OCI-LY3 (cell line): ENCODE results near the gene PIRT.

Experiments used
- H2AFZ ChIP-seq: fragments of 200-600, 300-600 bp; shearing (Covaris generic); 2 replicates; pipeline ENCODE4 v1.6.0; 2014; ENCODE audit warnings: antibody characterized with exemption, low read depth, low read length
- H3K27ac ChIP-seq: fragments of 200-600, 300-600 bp; sonication (generic); 2 replicates; pipeline ENCODE4 v1.5.1; 2014; ENCODE audit warnings: mild to moderate bottlenecking, low read length, moderate library complexity, mixed read lengths
- H3K27me3 ChIP-seq: fragments of 200-600, 300-600 bp; sonication (generic); 2 replicates; pipeline ENCODE4 v1.6.1; 2014; ENCODE audit warnings: low read depth, low read length, mixed read lengths
- H3K36me3 ChIP-seq: fragments of 200-600, 300-600 bp; sonication (generic); replicated peaks from 2 replicates; pipeline ENCODE3; 2014; ENCODE audit warnings: low read depth, low read length, mixed read lengths
- H3K4me1 ChIP-seq: fragments of 300-600, 200-600 bp; sonication (generic); 2 replicates; pipeline ENCODE4 v1.6.1; 2014; ENCODE audit warnings: low read length, mixed read lengths
- H3K4me2 ChIP-seq: fragments of 200-600, 300-600 bp; sonication (generic); 2 replicates; pipeline ENCODE4 v1.6.1; 2014; ENCODE audit warnings: low read length, mixed read lengths
- H3K4me3 ChIP-seq: fragments of 300-600, 200-600 bp; sonication (generic); 2 replicates; pipeline ENCODE4 v1.5.1; 2014; ENCODE audit warnings: antibody characterized with exemption, mild to moderate bottlenecking, low read length, moderate library complexity
- H3K79me2 ChIP-seq: fragments of 300-600, 200-600 bp; shearing (Covaris generic); 2 replicates; pipeline ENCODE4 v1.6.1; 2014; ENCODE audit warnings: mild to moderate bottlenecking, low read length, mixed read lengths
- H3K9ac ChIP-seq: fragments of 300-600, 200-600 bp; shearing (Covaris generic); 2 replicates; pipeline ENCODE4 v1.6.0; 2014; ENCODE audit warnings: mild to moderate bottlenecking, low read length, moderate library complexity
- H3K9me3 ChIP-seq: fragments of 200-600, 300-600 bp; shearing (Covaris generic); 2 replicates; pipeline ENCODE4 v1.6.1; 2014; ENCODE audit warnings: low read length, mixed read lengths; ENCODE audit not compliant: insufficient read depth
- H4K20me1 ChIP-seq: fragments of 200-600, 300-600 bp; sonication (generic); 2 replicates; pipeline ENCODE4 v1.6.1; 2016; ENCODE audit warnings: low read length, mixed read lengths; ENCODE audit not compliant: insufficient read depth
- EZH2phosphoT487 ChIP-seq: fragments of 200-600 bp; shearing (Covaris generic); IDR thresholded peaks from 2 replicates; pipeline ENCODE4 v1.6.1; 2018; ENCODE audit warnings: antibody characterized with exemption, mixed run types, low read depth
- TF ChIP-seq, protein P1 (sequence below): fragments of 200-600, 300-600 bp; sonication (generic); IDR thresholded peaks from 2 replicates; pipeline ENCODE4 v1.5.1; 2014; ENCODE audit warnings: antibody characterized with exemption, low read length, low read depth

Gene PIRT

DNA sequence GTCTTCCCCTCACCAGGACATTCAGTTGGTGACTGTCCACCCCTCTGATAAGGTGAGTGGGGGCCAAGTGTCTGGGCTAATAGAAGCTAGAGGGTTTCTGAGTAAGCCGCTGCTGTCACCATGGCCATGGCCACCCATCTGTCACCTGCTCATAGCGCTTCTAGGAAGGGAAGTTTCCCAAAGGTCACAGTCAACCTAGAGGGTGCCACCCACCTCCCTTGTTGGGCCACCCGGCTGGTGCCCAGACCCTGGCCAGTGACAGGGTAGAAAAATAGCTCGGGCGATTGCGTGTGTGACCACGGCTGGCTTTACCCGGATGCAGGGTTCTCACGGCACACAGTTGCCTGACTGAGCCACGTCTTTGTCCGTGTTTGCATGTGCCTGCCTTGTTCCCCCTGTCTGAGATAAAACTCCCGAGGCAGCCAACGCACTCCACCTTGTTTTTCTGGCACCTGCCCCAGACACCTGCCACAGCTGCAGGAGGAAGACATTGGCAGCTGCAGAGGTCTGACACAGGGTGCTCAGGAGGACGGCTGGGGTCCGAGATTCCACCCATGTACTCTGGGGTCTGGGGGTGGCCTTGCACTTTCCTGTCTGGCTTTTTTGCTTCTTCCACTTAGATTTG, 809 bp downstream of the PIRT start:
- Histone ChIP-seq H4K20me1 (no peaks in the 10 kb centered on the region), H3K27ac (no peak overlapping the region), H3K27me3 (no peaks in the 10 kb centered on the region), H2AFZ (no peak overlapping the region), H3K4me2 (no peak overlapping the region), H3K9ac (no peak overlapping the region), H3K4me3 (no peak overlapping the region), H3K9me3 (no peaks in the 10 kb centered on the region), H3K4me1 (no peaks in the 10 kb centered on the region), H3K36me3 (no peaks in the 10 kb centered on the region), H3K79me2 (no peaks in the 10 kb centered on the region)
- TF ChIP-seq, protein P1, sequence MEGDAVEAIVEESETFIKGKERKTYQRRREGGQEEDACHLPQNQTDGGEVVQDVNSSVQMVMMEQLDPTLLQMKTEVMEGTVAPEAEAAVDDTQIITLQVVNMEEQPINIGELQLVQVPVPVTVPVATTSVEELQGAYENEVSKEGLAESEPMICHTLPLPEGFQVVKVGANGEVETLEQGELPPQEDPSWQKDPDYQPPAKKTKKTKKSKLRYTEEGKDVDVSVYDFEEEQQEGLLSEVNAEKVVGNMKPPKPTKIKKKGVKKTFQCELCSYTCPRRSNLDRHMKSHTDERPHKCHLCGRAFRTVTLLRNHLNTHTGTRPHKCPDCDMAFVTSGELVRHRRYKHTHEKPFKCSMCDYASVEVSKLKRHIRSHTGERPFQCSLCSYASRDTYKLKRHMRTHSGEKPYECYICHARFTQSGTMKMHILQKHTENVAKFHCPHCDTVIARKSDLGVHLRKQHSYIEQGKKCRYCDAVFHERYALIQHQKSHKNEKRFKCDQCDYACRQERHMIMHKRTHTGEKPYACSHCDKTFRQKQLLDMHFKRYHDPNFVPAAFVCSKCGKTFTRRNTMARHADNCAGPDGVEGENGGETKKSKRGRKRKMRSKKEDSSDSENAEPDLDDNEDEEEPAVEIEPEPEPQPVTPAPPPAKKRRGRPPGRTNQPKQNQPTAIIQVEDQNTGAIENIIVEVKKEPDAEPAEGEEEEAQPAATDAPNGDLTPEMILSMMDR = no peak
- TF ChIP-seq EZH2phosphoT487 = no peak

GRCh38 chr17:10836145-10836544, 1.7 kb downstream of the PIRT start:
- Histone ChIP-seq H3K4me1 (no peaks in the 10 kb centered on the region), H4K20me1 (no peaks in the 10 kb centered on the region), H3K4me3 (no peak overlapping the region), H2AFZ (no peak overlapping the region), H3K27me3 (no peaks in the 10 kb centered on the region), H3K36me3 (no peaks in the 10 kb centered on the region), H3K27ac (no peak overlapping the region), H3K79me2 (no peaks in the 10 kb centered on the region), H3K9ac (no peak overlapping the region), H3K4me2 (no peak overlapping the region), H3K9me3 (no peaks in the 10 kb centered on the region)
- no peak for TF ChIP-seq EZH2phosphoT487
- TF ChIP-seq, protein P1 = no peak

DNA sequence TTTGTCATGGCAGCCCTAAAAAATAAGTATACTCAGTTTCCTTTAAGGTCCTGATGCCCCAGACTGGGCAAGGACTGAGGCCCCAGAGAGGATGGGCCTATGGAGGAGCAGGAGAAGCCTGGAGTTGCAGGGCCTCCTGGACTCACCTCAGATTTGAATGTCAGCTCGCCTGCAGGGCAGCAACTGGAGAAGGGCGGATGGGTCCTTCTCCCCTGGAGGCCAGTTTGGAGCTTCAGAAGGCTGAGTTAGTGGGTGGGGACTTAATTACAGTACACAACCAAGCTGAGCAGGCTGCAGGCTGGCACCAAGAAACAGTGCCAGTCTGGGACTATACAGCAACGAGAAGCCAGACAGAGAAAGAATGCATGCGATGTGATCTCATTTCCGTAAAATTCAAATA, 6.2 kb downstream of the PIRT start:
- Histone ChIP-seq H3K9me3 (no peaks in the 10 kb centered on the region), H3K27me3 (no peaks in the 10 kb centered on the region), H3K4me3 (no peak overlapping the region), H3K4me2 (no peak overlapping the region), H2AFZ (no peak overlapping the region), H3K4me1 (no peaks in the 10 kb centered on the region), H3K36me3 (no peaks in the 10 kb centered on the region), H3K79me2 (no peaks in the 10 kb centered on the region), H3K9ac (no peak overlapping the region), H3K27ac (no peak overlapping the region), H4K20me1 (no peaks in the 10 kb centered on the region)
- no peak for TF ChIP-seq EZH2phosphoT487
- TF ChIP-seq, protein P1 = no peak

- Histone ChIP-seq H3K9me3 (no peaks in the 10 kb centered on the region), H3K27me3 (no peaks in the 10 kb centered on the region), H3K4me3 (no peak overlapping the region), H3K79me2 (no peaks in the 10 kb centered on the region), H3K4me2 (no peak overlapping the region), H2AFZ (no peak overlapping the region), H3K9ac (no peak overlapping the region), H4K20me1 (no peaks in the 10 kb centered on the region), H3K36me3 (no peaks in the 10 kb centered on the region), H3K4me1 (no peaks in the 10 kb centered on the region), H3K27ac (no peak overlapping the region)
- TF ChIP-seq, protein P1 = no peak
- no peak for TF ChIP-seq EZH2phosphoT487
Observed at GRCh38 chr17:10827898-10828552, 9.9 kb downstream of the PIRT start.
